ENCODE data around the gene TBC1D5. TPM values are rescaled to one million over a fixed set of nuclear protein-coding genes. Genes with fewer than 3 reads are reported as not detected.

The TBC1D5 gene
- total and polyA plus RNA-seq, 12 donors, result 6.7 to 35.6 (median 30.5) TPM

GRCh38 chr3:17592956-17593355 is 149.5 kb downstream of the TBC1D5 start:
- intact Hi-C loops (cut with DNase I), result no loop called here
- peaks cover 0 to 38% (median 12%) of the 10 kb centered on the region in 11 donors for H3K9me3 ChIP-seq
- no peaks in the 10 kb centered on the region for H3K4me1 ChIP-seq
- H3K27me3 ChIP-seq, result no peaks in the 10 kb centered on the region
- 96 to 99% methylated on average over 5 of the region's 5 CpGs for WGBS, 2 donors
- H3K27ac ChIP-seq, result no peak overlapping the region
- no peak overlapping the region for H3K4me3 ChIP-seq
- no peak for TF ChIP-seq CTCF (IDR thresholded peaks at IDR 0.05)
- ATAC-seq (no peak), DNase-seq (no peak)
- H3K36me3 ChIP-seq, result peaks cover 0 to 10% (median 0%) of the 10 kb centered on the region in 9 donors

GRCh38 chr3:17590465-17590864 is 152.0 kb downstream of the TBC1D5 start:
- intact Hi-C loops (cut with DNase I), result no loop called here
- Histone ChIP-seq H3K4me3 (no peak overlapping the region), H3K9me3 (peaks cover 0 to 38% (median 12%) of the 10 kb centered on the region in 11 donors), H3K27ac (no peak overlapping the region), H3K36me3 (peaks cover 0 to 10% (median 0%) of the 10 kb centered on the region in 9 donors), H3K27me3 (no peaks in the 10 kb centered on the region), H3K4me1 (peaks cover 0 to 12% (median 0%) of the 10 kb centered on the region in 9 donors)
- TF ChIP-seq CTCF (IDR thresholded peaks at IDR 0.05), result no peak
- 99% methylated on average over 5 of the region's 5 CpGs for WGBS, 2 donors
- ATAC-seq (no peak), DNase-seq (no peak)

- WGBS, 2 donors, result 100% methylated on average over 1 of the region's 1 CpG
- peaks cover 0 to 38% (median 12%) of the 10 kb centered on the region in 11 donors for H3K9me3 ChIP-seq
- TF ChIP-seq CTCF (IDR thresholded peaks at IDR 0.05), result no peak
- DNase-seq (no peak), ATAC-seq (no peak)
- intact Hi-C loops (cut with DNase I), result no loop called here
- no peak overlapping the region for H3K27ac ChIP-seq
- H3K36me3 ChIP-seq, result peaks cover 0 to 10% (median 0%) of the 10 kb centered on the region in 9 donors
- H3K27me3 ChIP-seq, result no peaks in the 10 kb centered on the region
- H3K4me1 ChIP-seq, result peaks cover 0 to 12% (median 0%) of the 10 kb centered on the region in 9 donors
- H3K4me3 ChIP-seq, result no peak overlapping the region
Observed at GRCh38 chr3:17589888-17590287, 152.5 kb downstream of the TBC1D5 start.

GRCh38 chr3:17588422-17588821 is 154.0 kb downstream of the TBC1D5 start:
- H3K4me3 ChIP-seq, result no peak overlapping the region
- no peak overlapping the region for H3K27ac ChIP-seq
- no peak for ATAC-seq
- H3K4me1 ChIP-seq, result peaks cover 0 to 12% (median 0%) of the 10 kb centered on the region in 9 donors
- H3K27me3 ChIP-seq, result no peaks in the 10 kb centered on the region
- peaks cover 0 to 10% (median 0%) of the 10 kb centered on the region in 9 donors for H3K36me3 ChIP-seq
- no peak for TF ChIP-seq CTCF (IDR thresholded peaks at IDR 0.05)
- H3K9me3 ChIP-seq, result peaks cover 0 to 38% (median 12%) of the 10 kb centered on the region in 11 donors
- no peak for DNase-seq
- 94 to 95% methylated on average over 1 of the region's 1 CpG for WGBS, 2 donors
- intact Hi-C loops (cut with DNase I), result no loop called here
